ENCODE measurements around the gene USP31. TPM values are rescaled to one million over a fixed set of nuclear protein-coding genes. Genes with fewer than 3 reads are reported as not detected.
"Not testable (repeated sequence)": the region's sequence is repeated elsewhere in the genome, so short reads cannot be mapped to it uniquely, and the experiment has no call there.

Gene USP31
- total RNA-seq, 2 experiments from 2014 or later, result 9.6 to 9.9 TPM

- CTCF ChIA-PET, result interaction anchor here (0.7 kb wide), 1 partner anchor 494 kb away, joined by 3 read pairs; no protein-coding TSS in a partner anchor
- POLR2A ChIA-PET, result no interaction called here
These were observed 15.5 kb upstream of the USP31 start for GRCh38 chr16:23164736-23165135.

- POLR2A ChIA-PET, result no interaction called here
- CTCF ChIA-PET, result no interaction called here
These were observed 14.7 kb upstream of the USP31 start for GRCh38 chr16:23163921-23164320.

DNA sequence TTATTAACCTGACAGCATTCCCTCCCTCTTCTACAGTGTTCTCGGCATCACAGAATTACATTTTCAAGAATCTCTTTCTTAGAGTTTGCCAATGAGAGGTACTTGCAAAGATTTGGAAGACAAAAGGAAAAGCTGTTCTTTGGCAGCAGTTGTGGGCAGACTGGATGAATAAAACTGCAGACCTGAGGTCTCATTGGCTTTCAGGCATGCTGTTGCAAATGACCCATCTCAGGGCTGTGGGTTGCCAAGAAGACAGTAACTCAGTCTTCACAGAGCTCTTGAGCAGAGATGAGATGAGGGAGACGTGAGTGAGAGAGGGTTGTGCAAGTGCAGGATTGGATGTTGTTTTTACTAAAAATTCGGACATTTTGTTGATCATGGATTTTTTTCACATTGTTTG, 11.3 kb upstream of the USP31 start:
- ChIA-PET POLR2A (no interaction called here), CTCF (no interaction called here)

DNA sequence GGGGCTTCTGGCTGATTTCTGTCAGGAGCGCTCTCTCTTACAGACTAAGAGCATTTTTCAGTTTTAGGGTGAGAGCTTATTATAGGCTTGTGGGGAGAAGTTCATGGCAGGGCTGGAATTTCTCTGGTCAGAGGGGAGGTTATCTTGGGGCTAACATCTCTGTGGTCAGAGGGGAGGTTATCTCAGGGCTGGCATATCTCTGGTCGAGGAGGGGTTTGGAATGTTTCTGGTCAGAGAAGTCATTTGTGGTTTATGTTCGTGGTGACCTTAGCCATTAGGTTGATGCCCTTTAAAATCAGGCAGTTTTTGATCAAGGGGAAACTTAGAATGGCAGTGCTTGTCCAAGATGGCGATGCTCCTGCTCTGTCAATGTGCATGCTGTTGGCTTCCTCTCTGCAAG, 10.8 kb upstream of the USP31 start:
- POLR2A ChIA-PET, result no interaction called here
- CTCF ChIA-PET, result no interaction called here

DNA sequence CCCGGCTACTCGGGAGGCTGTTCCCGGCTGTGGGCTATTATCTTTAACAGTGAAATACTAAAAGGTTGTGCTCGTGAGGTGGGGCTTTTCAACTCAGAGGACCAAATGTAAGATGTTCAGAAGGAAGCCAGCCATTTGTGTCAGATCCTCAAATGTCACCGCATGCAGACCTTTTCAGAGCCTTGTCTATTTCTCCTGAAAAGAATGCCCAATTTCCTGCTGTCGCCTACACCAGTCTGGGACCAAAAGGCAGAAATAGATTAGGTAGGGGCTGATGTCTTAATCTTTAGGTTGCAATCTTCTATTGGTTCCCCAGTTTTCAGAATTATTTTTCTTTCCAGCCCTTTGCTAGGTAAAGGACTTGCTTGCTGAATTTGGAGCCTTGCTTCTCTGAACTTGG, 8.9 kb upstream of the USP31 start:
- ChIA-PET CTCF (interaction anchor here (0.6 kb wide), 1 partner anchor 232 kb away, joined by 3 read pairs; no protein-coding TSS in a partner anchor), POLR2A (no interaction called here)

- ChIA-PET POLR2A (interaction anchor here (0.7 kb wide), 1 partner anchor 243 kb away, joined by 4 read pairs; no protein-coding TSS in a partner anchor), CTCF (no interaction called here)
These were observed 7.8 kb upstream of the USP31 start for GRCh38 chr16:23156946-23157460.

DNA sequence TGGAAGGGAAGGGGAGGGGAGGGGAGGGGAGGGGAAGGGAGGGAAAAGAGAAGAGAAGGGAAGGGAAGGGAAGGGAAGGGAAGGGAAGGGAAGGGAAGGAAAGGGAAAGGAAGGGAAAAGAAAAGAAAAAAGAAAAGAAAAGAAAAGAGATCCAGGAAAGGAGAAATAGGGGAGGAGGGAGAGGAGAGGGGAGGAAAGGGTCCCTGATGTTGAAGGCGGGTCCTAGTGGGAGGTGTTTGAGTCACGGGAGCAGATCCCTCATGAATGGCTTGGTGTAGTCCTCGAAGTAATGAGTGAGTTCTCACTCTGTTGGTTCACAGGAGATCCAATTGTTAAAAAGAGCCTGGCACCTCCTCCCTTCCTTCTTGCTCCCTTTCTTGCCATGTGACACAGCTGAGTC, 6.9 kb upstream of the USP31 start:
- ChIA-PET CTCF (no interaction called here), POLR2A (no interaction called here)

DNA sequence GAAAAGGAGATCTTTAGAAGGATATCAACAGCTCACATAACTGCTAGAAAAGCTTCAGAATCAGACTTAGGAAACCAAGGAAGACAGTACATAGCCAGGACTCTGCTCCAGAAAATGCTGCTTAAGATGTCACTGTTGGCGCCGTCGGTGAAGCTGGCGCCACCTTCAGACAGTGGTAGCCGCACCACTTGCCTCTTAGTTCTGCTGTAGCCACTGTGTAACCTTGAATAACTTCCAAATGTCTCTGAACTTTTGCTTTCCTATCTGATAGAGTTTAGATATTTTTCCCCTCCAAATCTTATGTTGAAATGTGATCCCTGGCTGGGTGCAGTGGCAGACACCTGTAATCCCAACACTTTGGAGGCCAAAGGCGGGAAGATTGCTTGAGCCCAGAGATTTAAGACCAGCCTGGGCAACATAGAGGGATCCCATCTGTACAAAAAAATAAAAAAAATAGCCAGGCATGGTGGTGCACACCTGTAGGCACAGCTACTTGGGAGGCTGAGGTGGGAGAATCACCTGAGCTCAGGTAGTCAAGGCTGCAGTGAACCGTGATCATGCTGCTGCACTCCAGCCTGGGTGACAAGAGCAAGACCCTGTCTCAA, 6.3 kb upstream of the USP31 start:
- CTCF ChIA-PET, result no interaction called here
- POLR2A ChIA-PET, result no interaction called here

DNA sequence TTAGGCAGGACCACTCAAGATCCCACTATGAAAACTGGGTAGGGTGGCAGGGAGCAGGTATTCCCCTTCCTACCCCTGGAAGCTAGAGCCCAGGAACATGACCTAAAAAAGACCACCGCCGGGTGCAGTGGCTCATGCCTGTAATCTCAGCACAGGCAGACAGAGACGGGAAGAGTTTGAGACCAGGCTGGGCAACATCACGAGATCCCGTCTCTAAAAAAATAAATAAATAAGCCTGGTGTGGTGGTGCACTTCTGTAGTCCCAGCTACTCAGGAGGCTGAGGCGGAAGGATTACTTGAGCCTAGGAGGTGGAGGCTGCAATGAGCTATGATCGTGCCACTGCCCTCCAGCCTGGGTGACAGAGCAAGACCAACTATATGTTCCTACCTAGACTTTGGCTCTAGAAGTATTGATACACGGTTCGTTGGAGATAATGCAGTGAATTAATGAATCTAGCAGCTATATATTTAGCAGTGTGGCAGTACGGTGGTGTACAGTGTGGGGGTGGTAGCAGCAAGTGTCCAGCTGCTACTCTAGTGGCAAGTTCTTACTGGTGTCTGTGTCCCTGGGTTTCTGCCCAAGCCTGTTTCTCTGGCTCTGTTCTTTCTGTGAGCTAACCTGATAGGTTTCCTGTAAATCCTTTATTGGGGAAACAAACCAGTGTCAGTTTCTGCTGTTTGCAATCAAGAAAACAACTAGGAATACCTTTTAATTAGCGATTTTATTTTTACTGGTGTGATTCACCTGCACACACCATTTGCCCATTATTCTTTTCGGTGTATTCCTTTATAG, 3.3 kb upstream of the USP31 start:
- POLR2A ChIA-PET, result no interaction called here
- CTCF ChIA-PET, result no interaction called here

GRCh38 chr16:23149993-23150364, 727 bp upstream of the USP31 start:
- ChIA-PET POLR2A (no interaction called here), CTCF (interaction anchor here (0.5 kb wide), 1 partner anchor 1596 kb away, joined by 3 read pairs; no protein-coding TSS in a partner anchor)

GRCh38 chr16:23148513-23149266, 562 bp downstream of the USP31 start:
- POLR2A ChIA-PET, result no interaction called here

GRCh38 chr16:23148166-23148512, 1.1 kb downstream of the USP31 start:
- ChIA-PET CTCF (no interaction called here), POLR2A (no interaction called here)

More at GRCh38 chr16:23148513-23149266, 562 bp downstream of the USP31 start:
- CTCF ChIA-PET, result no interaction called here

DNA sequence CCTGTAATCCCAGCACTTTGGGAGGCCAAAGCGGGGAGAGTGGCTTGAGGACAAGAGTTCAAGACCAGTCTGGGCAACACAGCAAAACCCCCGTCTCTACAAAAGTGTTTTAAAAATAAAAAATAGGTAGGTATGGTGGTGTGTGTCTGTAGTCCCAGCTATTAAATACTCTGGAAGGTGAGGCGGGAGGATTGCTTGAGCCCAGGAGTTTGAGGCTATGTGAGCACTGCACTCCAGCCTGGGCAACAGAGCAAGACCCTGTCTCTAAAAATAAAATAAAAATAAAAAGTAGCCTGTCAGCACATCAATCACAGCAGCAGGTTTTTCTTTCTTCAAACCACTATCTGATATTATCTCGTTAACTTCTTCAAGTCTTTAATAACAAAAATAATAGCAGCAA, 1.6 kb downstream of the USP31 start:
- CTCF ChIA-PET, result no interaction called here
- POLR2A ChIA-PET, result no interaction called here

GRCh38 chr16:23146877-23147601, 2.2 kb downstream of the USP31 start:
- CTCF ChIA-PET, result interaction anchor here (0.7 kb wide), 1 partner anchor 467 kb away, joined by 6 read pairs; no protein-coding TSS in a partner anchor
- POLR2A ChIA-PET, result no interaction called here

DNA sequence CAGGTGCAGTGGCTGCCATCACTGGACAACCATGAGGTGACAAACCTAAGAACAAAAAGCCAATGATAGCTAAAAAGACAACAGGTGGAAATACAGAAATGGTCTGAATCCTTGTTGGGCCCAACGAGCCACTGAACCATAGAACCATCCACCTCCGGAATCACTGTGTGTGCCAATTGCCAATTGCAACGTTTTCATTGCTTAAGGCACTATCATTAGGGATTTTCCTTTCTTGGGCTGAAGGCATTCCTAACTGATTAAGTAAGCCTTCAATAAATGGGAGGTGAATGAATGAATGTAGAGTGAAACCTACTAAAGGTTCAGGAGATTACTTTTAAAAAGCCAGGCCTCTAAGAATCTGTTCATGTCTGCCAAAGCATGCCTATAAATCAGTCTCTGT, 3.6 kb downstream of the USP31 start:
- POLR2A ChIA-PET, result no interaction called here

DNA sequence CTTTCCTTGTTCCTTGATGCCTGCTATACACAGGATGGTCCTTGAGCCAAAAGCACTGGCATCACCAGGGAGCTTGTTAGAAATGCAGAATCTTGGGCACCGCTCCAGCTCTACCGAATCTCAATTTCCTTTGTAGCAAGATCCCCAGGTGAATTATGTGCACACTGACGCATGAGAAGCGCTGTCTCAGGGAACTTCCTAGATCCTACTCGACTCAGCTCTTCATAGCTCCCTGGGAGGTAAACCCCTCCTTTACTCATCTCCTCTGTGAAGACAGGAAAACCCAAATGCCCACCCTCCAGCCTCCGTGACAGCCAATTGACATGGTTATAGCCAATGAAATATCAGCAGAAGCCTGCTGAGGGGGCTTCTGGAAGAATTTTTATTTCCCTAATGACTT, 4.1 kb downstream of the USP31 start:
- ChIA-PET POLR2A (no interaction called here), CTCF (no interaction called here)

More for the DNA sequence above, 3.6 kb downstream of the USP31 start:
- CTCF ChIA-PET, result no interaction called here

DNA sequence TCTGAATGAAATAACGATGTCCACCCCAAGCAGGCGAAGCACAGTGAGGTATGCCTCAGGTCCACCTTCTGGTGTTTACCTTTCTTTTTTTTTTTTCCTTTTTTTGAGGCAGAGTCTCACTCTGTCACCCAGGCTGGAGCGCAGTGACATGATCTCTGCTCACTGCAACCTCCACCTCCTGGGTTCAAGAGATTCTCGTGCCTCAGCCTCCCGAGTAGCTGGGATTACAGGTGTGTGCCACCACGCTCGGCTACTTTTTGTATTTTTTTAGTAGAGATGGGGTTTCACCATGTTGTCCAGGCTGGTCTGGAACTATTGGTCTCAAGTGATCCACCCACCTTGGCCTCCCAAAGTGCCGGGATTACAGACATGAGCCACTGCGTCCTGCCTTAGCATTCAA, 4.9 kb downstream of the USP31 start:
- POLR2A ChIA-PET, result not testable (repeated sequence)

GRCh38 chr16:23143391-23143790, 5.9 kb downstream of the USP31 start:
- CTCF ChIA-PET, result no interaction called here
- POLR2A ChIA-PET, result interaction anchor here (0.7 kb wide), 1 partner anchor 1963 kb away, joined by 5 read pairs; no protein-coding TSS in a partner anchor

More for the DNA sequence above, 4.9 kb downstream of the USP31 start:
- CTCF ChIA-PET, result not testable (repeated sequence)

GRCh38 chr16:23141959-23142740, 7.1 kb downstream of the USP31 start:
- CTCF ChIA-PET, result no interaction called here
- POLR2A ChIA-PET, result no interaction called here
